ENCODE data around the gene ARID3C. TPM values are rescaled to one million over a fixed set of nuclear protein-coding genes. Genes with fewer than 3 reads are reported as not detected.

The ARID3C gene
- total RNA-seq, 1 experiment from 2014 or later, result not detected

GRCh38 chr9:34629491-34629808 is 584 bp upstream of the ARID3C start:
- Histone ChIP-seq H3K9me2 (ENCODE audit: insufficient read depth) (no peaks in the 10 kb centered on the region), H4K20me1 (ENCODE audit: insufficient read depth) (no peaks in the 10 kb centered on the region), H3K36me3 (ENCODE audit: low read depth) (no peaks in the 10 kb centered on the region), H3K79me2 (ENCODE audit: low read depth) (no peaks in the 10 kb centered on the region), H3K4me2 (no peak overlapping the region), H3F3A (ENCODE audit: insufficient read depth, low read depth) (no peaks in the 10 kb centered on the region; the same call in 1 of the 2 replicates), H3K27me3 (ENCODE audit: insufficient read depth, low read depth) (peaks cover 50% of the 10 kb centered on the region), H3K9me3 (ENCODE audit: insufficient read depth, low read depth) (no peaks in the 10 kb centered on the region), H3K4me1 (replicated peaks; ENCODE audit: insufficient read depth) (no peaks in the 10 kb centered on the region), H3K27ac (no peak overlapping the region), H2AFZ (no peak overlapping the region), H3K4me3 (no peak overlapping the region)
- ChIA-PET CTCF (interaction anchor here (0.6 kb wide), 1 partner anchor 226 kb away, joined by 3 read pairs; no protein-coding TSS in a partner anchor), POLR2A (ENCODE audit: unreplicated experiment) (no interaction called here)
- no TSS peak for BruUV-seq (replicated peaks)
- DNase-seq, result no peak
- intact Hi-C loops (cut with micrococcal nuclease; ENCODE audit: unreplicated experiment), result no loop called here
- TF ChIP-seq, protein P1, sequence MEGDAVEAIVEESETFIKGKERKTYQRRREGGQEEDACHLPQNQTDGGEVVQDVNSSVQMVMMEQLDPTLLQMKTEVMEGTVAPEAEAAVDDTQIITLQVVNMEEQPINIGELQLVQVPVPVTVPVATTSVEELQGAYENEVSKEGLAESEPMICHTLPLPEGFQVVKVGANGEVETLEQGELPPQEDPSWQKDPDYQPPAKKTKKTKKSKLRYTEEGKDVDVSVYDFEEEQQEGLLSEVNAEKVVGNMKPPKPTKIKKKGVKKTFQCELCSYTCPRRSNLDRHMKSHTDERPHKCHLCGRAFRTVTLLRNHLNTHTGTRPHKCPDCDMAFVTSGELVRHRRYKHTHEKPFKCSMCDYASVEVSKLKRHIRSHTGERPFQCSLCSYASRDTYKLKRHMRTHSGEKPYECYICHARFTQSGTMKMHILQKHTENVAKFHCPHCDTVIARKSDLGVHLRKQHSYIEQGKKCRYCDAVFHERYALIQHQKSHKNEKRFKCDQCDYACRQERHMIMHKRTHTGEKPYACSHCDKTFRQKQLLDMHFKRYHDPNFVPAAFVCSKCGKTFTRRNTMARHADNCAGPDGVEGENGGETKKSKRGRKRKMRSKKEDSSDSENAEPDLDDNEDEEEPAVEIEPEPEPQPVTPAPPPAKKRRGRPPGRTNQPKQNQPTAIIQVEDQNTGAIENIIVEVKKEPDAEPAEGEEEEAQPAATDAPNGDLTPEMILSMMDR (conservative IDR thresholded peaks at IDR 0.05), result no peak
- no peak for TF ChIP-seq EZH2 (IDR thresholded peaks at IDR 0.05; ENCODE audit: low read depth)

- POLR2A ChIA-PET (ENCODE audit: unreplicated experiment), result no interaction called here
- H3K4me3 ChIP-seq, result no peak overlapping the region
- H3K9me2 ChIP-seq (ENCODE audit: insufficient read depth), result no peaks in the 10 kb centered on the region
- intact Hi-C loops (cut with micrococcal nuclease; ENCODE audit: unreplicated experiment), result no loop called here
- H3K27ac ChIP-seq, result no peak overlapping the region
- H3K79me2 ChIP-seq (ENCODE audit: low read depth), result no peaks in the 10 kb centered on the region
- H4K20me1 ChIP-seq (ENCODE audit: insufficient read depth), result no peaks in the 10 kb centered on the region
- no peaks in the 10 kb centered on the region for H3K36me3 ChIP-seq (ENCODE audit: low read depth)
- no peaks in the 10 kb centered on the region for H3F3A ChIP-seq (ENCODE audit: insufficient read depth, low read depth)
- no peak overlapping the region for H2AFZ ChIP-seq
- H3K9me3 ChIP-seq (ENCODE audit: insufficient read depth, low read depth), result no peaks in the 10 kb centered on the region
- H3K27me3 ChIP-seq (ENCODE audit: insufficient read depth, low read depth), result peaks cover 50% of the 10 kb centered on the region
- TF ChIP-seq, protein P1 (conservative IDR thresholded peaks at IDR 0.05), result no peak
- TF ChIP-seq EZH2 (IDR thresholded peaks at IDR 0.05; ENCODE audit: low read depth), result no peak
- no peaks in the 10 kb centered on the region for H3K4me1 ChIP-seq (replicated peaks; ENCODE audit: insufficient read depth)
- no peak for DNase-seq
- CTCF ChIA-PET, result no interaction called here
- H3K4me2 ChIP-seq, result no peak overlapping the region
- BruUV-seq (replicated peaks), result no TSS peak
These were observed 880 bp downstream of the ARID3C start for GRCh38 chr9:34627716-34628655.

DNA sequence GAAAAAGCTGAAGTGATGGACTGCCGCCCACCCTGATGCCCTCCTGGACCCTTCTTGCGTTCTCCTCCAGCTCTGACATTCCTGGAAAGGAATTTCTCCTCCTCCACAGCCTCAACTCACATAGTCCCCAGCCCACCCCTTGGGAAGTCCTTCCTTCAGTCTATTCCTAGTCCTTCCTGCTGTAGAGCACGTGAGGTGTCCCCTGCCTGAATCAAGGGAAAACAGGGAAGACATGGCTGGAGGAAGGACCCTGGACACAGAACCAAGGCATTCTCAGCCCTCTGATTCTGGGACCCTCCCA is 3.7 kb downstream of the ARID3C start:
- Histone ChIP-seq H3F3A (ENCODE audit: insufficient read depth, low read depth) (no peaks in the 10 kb centered on the region), H3K27me3 (ENCODE audit: insufficient read depth, low read depth) (peaks cover 50% of the 10 kb centered on the region), H2AFZ (no peak overlapping the region), H3K79me2 (ENCODE audit: low read depth) (no peaks in the 10 kb centered on the region), H3K9me2 (ENCODE audit: insufficient read depth) (no peaks in the 10 kb centered on the region), H3K9me3 (ENCODE audit: insufficient read depth, low read depth) (no peaks in the 10 kb centered on the region), H3K4me1 (replicated peaks; ENCODE audit: insufficient read depth) (no peaks in the 10 kb centered on the region), H3K4me2 (no peak overlapping the region), H3K36me3 (ENCODE audit: low read depth) (no peaks in the 10 kb centered on the region), H3K27ac (no peak overlapping the region), H3K4me3 (no peak overlapping the region), H4K20me1 (ENCODE audit: insufficient read depth) (no peaks in the 10 kb centered on the region)
- no peak for DNase-seq
- intact Hi-C loops (cut with micrococcal nuclease; ENCODE audit: unreplicated experiment), result no loop called here
- TF ChIP-seq EZH2 (IDR thresholded peaks at IDR 0.05; ENCODE audit: low read depth), result no peak
- TF ChIP-seq, protein P1 (conservative IDR thresholded peaks at IDR 0.05), result no peak
- CTCF ChIA-PET, result no interaction called here
- no TSS peak for BruUV-seq (replicated peaks)
- POLR2A ChIA-PET (ENCODE audit: unreplicated experiment), result no interaction called here
